SK-N-SH (cell line): ENCODE data around the gene MAP2K7. TPM values are rescaled to one million over a fixed set of nuclear protein-coding genes. Genes with fewer than 3 reads are reported as not detected.

Experiments used
- CTCF ChIA-PET: fragments of 300-600, 350-600 bp; formaldehyde crosslinking; extraction: SDS; loops from one replicate; lab custom pipeline; 2021; lab: Yijun Ruan, JAX
- POLR2A ChIA-PET: fragments of 350-600 bp; sonication (Branson Sonifier 250); formaldehyde crosslinking; extraction: SDS; loops from one replicate; lab custom pipeline; 2020; ENCODE audit warnings: antibody characterized with exemption, inconsistent platforms; lab: Yijun Ruan, JAX
- DNase-seq: peaks from one replicate; pipeline ENCODE4 v3.0.0; 2012
- H2AFZ ChIP-seq: fragments of 200-600 bp; sonication (generic); 2 replicates; pipeline ENCODE4 v1.8.1; 2016; ENCODE audit warnings: antibody characterized with exemption, mild to moderate bottlenecking, low read depth
- H3F3A ChIP-seq: fragments of 200-600 bp; sonication (generic); replicated peaks from 2 replicates; pipeline ENCODE3; 2016; ENCODE audit warnings: antibody characterized with exemption, mild to moderate bottlenecking; ENCODE audit not compliant: insufficient read depth
- H3K27ac ChIP-seq, 2 experiments: fragments of 200-500 bp in 1 of 2; fragments of 200-600 bp in 1 of 2; sonication (Bioruptor generic) in 1 of 2; sonication (generic), shearing (Covaris generic) in 1 of 2; 2 replicates each; pipeline versions ENCODE4 v1.5.1 to v1.6.1; 2014 to 2016; ENCODE audit warnings: low read depth in 2 of 2, inconsistent platforms in 1 of 2, low read length in 1 of 2, mild to moderate bottlenecking in 1 of 2, mixed read lengths in 1 of 2
- H3K27me3 ChIP-seq: fragments of 200-600 bp; sonication (generic), shearing (Covaris generic); 2 replicates; pipeline ENCODE4 v1.6.1; 2016; ENCODE audit warnings: mixed run types; ENCODE audit not compliant: insufficient read depth
- H3K36me3 ChIP-seq, 2 experiments: fragments of 200-500 bp in 1 of 2; fragments of 200-600 bp in 1 of 2; sonication (Bioruptor generic) in 1 of 2; sonication (generic) in 1 of 2; replicated peaks in 1 of 2; 2 replicates each; pipeline versions ENCODE3 to v1.5.1; 2014 to 2016; ENCODE audit warnings: low read length in 1 of 2, mild to moderate bottlenecking in 1 of 2; ENCODE audit not compliant: insufficient read depth in 2 of 2, control insufficient read depth in 1 of 2
- H3K4me1 ChIP-seq, 2 experiments: fragments of 200-500 bp in 1 of 2; fragments of 200-600 bp in 1 of 2; sonication (Bioruptor generic) in 1 of 2; sonication (generic), shearing (Covaris generic) in 1 of 2; 2 replicates each; pipeline versions ENCODE4 v1.5.1 to v1.6.1; 2014 to 2016; ENCODE audit warnings: low read depth in 1 of 2, low read length in 1 of 2, mixed run types in 1 of 2; ENCODE audit not compliant: insufficient read depth in 2 of 2, control insufficient read depth in 1 of 2
- H3K4me2 ChIP-seq: fragments of 200-600 bp; sonication (generic), shearing (Covaris generic); 2 replicates; pipeline ENCODE4 v1.6.1; 2017; ENCODE audit warnings: mixed run types
- H3K4me3 ChIP-seq, 2 experiments: fragments of 200-500 bp in 1 of 2; fragments of 200-600 bp in 1 of 2; sonication (Bioruptor generic) in 1 of 2; sonication (generic), shearing (Covaris generic) in 1 of 2; 2 replicates each; pipeline versions ENCODE4 v1.5.1 to v1.8.1; 2014 to 2016; ENCODE audit warnings: low read depth in 2 of 2, inconsistent platforms in 1 of 2, low read length in 1 of 2, mild to moderate bottlenecking in 1 of 2, mixed read lengths in 1 of 2, moderate library complexity in 1 of 2
- H3K79me2 ChIP-seq: fragments of 200-600 bp; sonication (generic); 2 replicates; pipeline ENCODE4 v1.8.1; 2017; ENCODE audit warnings: mild to moderate bottlenecking; ENCODE audit not compliant: insufficient read depth
- H3K9ac ChIP-seq: fragments of 200-600 bp; sonication (generic); 2 replicates; pipeline ENCODE4 v1.6.1; 2017; ENCODE audit warnings: mixed run types
- H3K9me2 ChIP-seq: fragments of 200-600 bp; sonication (generic); 2 replicates; pipeline ENCODE4 v1.6.1; 2017; ENCODE audit warnings: mixed run types
- H3K9me3 ChIP-seq: fragments of 200-600 bp; sonication (generic); 2 replicates; pipeline ENCODE4 v1.6.1; 2017; ENCODE audit warnings: mixed run types, mild to moderate bottlenecking, moderate library complexity
- H4K20me1 ChIP-seq: fragments of 200-600 bp; sonication (generic); 2 replicates; pipeline ENCODE4 v1.6.1; 2017; ENCODE audit warnings: mild to moderate bottlenecking, mixed run types; ENCODE audit not compliant: insufficient read depth
- EP300 ChIP-seq, 2 experiments: IDR thresholded peaks; 2 replicates each; pipeline versions ENCODE4 v1.4.0 to v1.6.1; 2012; ENCODE audit warnings: borderline replicate concordance in 1 of 2, low read depth in 1 of 2, low read length in 1 of 2
- EZH2phosphoT487 ChIP-seq: fragments of 200-600 bp; sonication (generic); IDR thresholded peaks from 2 replicates; pipeline ENCODE4 v1.6.1; 2017; ENCODE audit warnings: low read depth, mixed run types, mild to moderate bottlenecking, antibody characterized with exemption, moderate library complexity, borderline replicate concordance
- FOXJ3 ChIP-seq: sonication (generic); formaldehyde crosslinking; IDR thresholded peaks from 2 replicates; pipeline ENCODE4 v1.5.1; 2020; ENCODE audit warnings: mild to moderate bottlenecking, missing genetic modification reagents
- NRF1 ChIP-seq: IDR thresholded peaks from 2 replicates; pipeline ENCODE4 v1.6.1; 2012; ENCODE audit warnings: low read depth, mild to moderate bottlenecking, low read length
- PBX3 ChIP-seq: IDR thresholded peaks from 2 replicates; pipeline ENCODE4; 2012
- TEAD4 ChIP-seq: IDR thresholded peaks from 2 replicates; pipeline ENCODE4 v1.4.0; 2012; ENCODE audit warnings: mild to moderate bottlenecking, borderline replicate concordance; ENCODE audit not compliant: insufficient read depth
- YY1 ChIP-seq: IDR thresholded peaks from 2 replicates; pipeline ENCODE4 v1.4.0; 2012; ENCODE audit warnings: low read depth, mild to moderate bottlenecking
- WGBS: methylation state at CpG from one replicate; pipeline ENCODE4 v1.1.6; 2017; ENCODE audit warnings: low lambda C conversion rate; 5-methylcytosine and 5-hydroxymethylcytosine counted together
- polyA plus RNA-seq, 3 experiments: library from polyadenylated mRNA; depleted of rRNA; stranded (reverse); fragments of >200 nt; gene quantifications; 2 replicates each; pipeline ENCODE4 v1.2.3, GENCODE V29; 2012
- TF ChIP-seq, protein P1 (sequence below): IDR thresholded peaks from 2 replicates; pipeline ENCODE4 v1.4.0; 2012; ENCODE audit warnings: low read depth, borderline replicate concordance
- TF ChIP-seq, protein P2 (sequence below): fragments of 200-600 bp; sonication (generic); IDR thresholded peaks from 2 replicates; pipeline ENCODE4 v1.6.1; 2017; ENCODE audit warnings: antibody characterized with exemption, mild to moderate bottlenecking, moderate library complexity
- TF ChIP-seq, protein P3 (sequence below): fragments of 150-350 bp; IDR thresholded peaks from 2 replicates; pipeline ENCODE4 v1.6.1; 2017; ENCODE audit warnings: antibody characterized with exemption, low read length, low read depth, borderline replicate concordance

The MAP2K7 gene
- polyA plus RNA-seq, 1 of the 3 experiments (the other 2 are of a cell fraction): 13.0 TPM

DNA sequence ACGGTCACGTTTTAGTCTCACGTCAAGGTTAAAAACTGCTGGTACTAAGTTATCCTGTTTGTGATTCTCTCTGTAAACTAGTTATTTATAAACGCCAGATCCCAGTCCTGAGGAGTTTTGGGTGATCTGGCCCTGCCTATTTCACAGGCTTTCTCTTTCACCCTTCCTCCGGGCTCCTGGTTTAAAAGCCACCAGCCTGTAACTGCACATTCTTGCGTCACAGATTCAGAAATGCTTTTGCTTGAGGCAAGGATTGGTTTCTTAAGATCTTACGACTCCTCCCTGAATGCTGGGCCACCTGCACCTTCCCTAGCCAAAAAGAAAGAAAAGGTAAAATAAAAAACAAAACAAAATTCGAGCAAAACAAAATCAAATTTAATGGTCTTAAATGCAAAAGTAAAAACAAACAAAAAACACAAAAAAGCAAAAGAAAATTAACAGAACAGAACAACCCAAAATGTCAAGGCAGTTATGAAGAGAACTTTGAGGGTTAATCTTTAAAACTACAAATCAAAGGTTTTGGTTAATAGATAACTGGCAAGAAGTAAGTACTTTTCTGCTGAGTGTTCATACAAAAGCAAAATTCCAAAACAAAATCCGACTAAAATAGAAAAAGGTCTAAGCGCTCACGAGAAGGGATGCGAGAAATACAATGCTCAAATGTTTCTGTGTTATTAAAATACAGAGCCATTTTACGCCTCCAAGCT lies 58.4 kb downstream of the MAP2K7 start:
- 94% methylated on average over 13 of the region's 13 CpGs for WGBS
- CTCF ChIA-PET: interaction anchor here (1.1 kb wide), 1 partner anchor 9 kb away, joined by 5 read pairs; no protein-coding TSS in a partner anchor
- peaks cover 27 to 72% of the 10 kb centered on the region in 2 experiments for H3K36me3 ChIP-seq

DNA sequence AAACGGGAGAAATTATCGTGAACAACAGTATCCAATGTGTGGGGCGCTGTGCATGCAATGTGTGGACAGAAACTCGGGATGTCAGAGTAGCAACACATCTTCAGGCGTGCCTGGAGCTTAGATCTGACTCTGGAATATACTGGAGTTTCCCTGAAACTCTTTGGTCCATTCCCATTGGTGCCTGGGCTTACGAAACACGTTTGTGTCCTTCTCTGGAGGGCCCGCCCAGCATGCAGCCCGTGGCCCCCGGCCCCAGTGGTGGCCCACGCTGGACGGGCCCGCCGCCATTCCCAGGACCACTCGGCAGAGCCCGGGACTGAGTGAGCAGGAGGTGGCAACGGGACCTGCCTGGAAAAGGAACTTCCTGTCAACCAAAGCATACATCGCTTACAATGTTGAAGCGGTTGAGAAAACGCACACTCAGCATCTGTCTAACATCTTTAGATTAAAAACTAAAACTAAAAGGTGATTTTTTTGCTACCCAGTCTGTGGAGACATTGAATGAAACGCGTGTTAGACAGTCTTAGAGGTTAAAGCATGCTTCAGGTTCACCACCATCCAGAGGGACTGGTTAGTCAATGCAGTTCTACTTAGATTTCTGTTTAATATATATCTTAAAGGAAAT lies 59.1 kb downstream of the MAP2K7 start:
- Histone ChIP-seq H3K79me2 (no peaks in the 10 kb centered on the region), H3K4me3 (no peak overlapping the region), H3K4me1 (no peaks in the 10 kb centered on the region), H3K4me2 (no peak overlapping the region), H3K27me3 (no peaks in the 10 kb centered on the region), H3K9ac (no peak overlapping the region), H3K9me2 (no peaks in the 10 kb centered on the region), H3K36me3 (peaks cover 34 to 79% of the 10 kb centered on the region in 2 experiments), H2AFZ (no peak overlapping the region), H3K9me3 (no peaks in the 10 kb centered on the region), H4K20me1 (no peaks in the 10 kb centered on the region), H3F3A (peaks cover 5% of the 10 kb centered on the region), H3K27ac (no peak overlapping the region)
- POLR2A ChIA-PET: no interaction called here
- DNase-seq: no peak
- WGBS: 92% methylated on average over 18 of the region's 22 CpGs
- CTCF ChIA-PET: interaction anchor here (1.1 kb wide), 1 partner anchor 8 kb away, joined by 5 read pairs; no protein-coding TSS in a partner anchor
- TF ChIP-seq, protein P1, sequence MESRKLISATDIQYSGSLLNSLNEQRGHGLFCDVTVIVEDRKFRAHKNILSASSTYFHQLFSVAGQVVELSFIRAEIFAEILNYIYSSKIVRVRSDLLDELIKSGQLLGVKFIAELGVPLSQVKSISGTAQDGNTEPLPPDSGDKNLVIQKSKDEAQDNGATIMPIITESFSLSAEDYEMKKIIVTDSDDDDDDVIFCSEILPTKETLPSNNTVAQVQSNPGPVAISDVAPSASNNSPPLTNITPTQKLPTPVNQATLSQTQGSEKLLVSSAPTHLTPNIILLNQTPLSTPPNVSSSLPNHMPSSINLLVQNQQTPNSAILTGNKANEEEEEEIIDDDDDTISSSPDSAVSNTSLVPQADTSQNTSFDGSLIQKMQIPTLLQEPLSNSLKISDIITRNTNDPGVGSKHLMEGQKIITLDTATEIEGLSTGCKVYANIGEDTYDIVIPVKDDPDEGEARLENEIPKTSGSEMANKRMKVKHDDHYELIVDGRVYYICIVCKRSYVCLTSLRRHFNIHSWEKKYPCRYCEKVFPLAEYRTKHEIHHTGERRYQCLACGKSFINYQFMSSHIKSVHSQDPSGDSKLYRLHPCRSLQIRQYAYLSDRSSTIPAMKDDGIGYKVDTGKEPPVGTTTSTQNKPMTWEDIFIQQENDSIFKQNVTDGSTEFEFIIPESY: no peak
- TF ChIP-seq NRF1: no peak
- TF ChIP-seq, protein P2, sequence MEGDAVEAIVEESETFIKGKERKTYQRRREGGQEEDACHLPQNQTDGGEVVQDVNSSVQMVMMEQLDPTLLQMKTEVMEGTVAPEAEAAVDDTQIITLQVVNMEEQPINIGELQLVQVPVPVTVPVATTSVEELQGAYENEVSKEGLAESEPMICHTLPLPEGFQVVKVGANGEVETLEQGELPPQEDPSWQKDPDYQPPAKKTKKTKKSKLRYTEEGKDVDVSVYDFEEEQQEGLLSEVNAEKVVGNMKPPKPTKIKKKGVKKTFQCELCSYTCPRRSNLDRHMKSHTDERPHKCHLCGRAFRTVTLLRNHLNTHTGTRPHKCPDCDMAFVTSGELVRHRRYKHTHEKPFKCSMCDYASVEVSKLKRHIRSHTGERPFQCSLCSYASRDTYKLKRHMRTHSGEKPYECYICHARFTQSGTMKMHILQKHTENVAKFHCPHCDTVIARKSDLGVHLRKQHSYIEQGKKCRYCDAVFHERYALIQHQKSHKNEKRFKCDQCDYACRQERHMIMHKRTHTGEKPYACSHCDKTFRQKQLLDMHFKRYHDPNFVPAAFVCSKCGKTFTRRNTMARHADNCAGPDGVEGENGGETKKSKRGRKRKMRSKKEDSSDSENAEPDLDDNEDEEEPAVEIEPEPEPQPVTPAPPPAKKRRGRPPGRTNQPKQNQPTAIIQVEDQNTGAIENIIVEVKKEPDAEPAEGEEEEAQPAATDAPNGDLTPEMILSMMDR: no peak
- no peak for TF ChIP-seq EP300 (IDR thresholded peaks at IDR 0.05; ENCODE audit: borderline replicate concordance in 1 of 2, low read depth in 1 of 2, low read length in 1 of 2)

More for the DNA sequence above, 58.4 kb downstream of the MAP2K7 start:
- Histone ChIP-seq H3K79me2 (no peaks in the 10 kb centered on the region), H3F3A (peaks cover 5% of the 10 kb centered on the region), H3K9me2 (no peaks in the 10 kb centered on the region), H2AFZ (no peak overlapping the region), H4K20me1 (no peaks in the 10 kb centered on the region), H3K9ac (no peak overlapping the region), H3K4me2 (no peak overlapping the region), H3K9me3 (no peaks in the 10 kb centered on the region), H3K27me3 (no peaks in the 10 kb centered on the region), H3K4me3 (no peak overlapping the region), H3K4me1 (no peaks in the 10 kb centered on the region), H3K27ac (no peak overlapping the region)
- no peak for DNase-seq
- POLR2A ChIA-PET: no interaction called here
- TF ChIP-seq FOXJ3 (CRISPR knock-in tag): no peak
- TF ChIP-seq, protein P1: no peak
- TF ChIP-seq YY1: no peak
- TF ChIP-seq EZH2phosphoT487: no peak
- TF ChIP-seq PBX3: no peak
- TF ChIP-seq, protein P3, sequence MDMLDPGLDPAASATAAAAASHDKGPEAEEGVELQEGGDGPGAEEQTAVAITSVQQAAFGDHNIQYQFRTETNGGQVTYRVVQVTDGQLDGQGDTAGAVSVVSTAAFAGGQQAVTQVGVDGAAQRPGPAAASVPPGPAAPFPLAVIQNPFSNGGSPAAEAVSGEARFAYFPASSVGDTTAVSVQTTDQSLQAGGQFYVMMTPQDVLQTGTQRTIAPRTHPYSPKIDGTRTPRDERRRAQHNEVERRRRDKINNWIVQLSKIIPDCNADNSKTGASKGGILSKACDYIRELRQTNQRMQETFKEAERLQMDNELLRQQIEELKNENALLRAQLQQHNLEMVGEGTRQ: no peak
- TF ChIP-seq TEAD4: no peak
